H1 (cell line): ENCODE results near the gene ABHD6. TPM values are rescaled to one million over a fixed set of nuclear protein-coding genes. Genes with fewer than 3 reads are reported as not detected.

Experiments
- CTCF ChIA-PET: fragments of 300-600 bp; sonication (Branson Sonifier 250); formaldehyde crosslinking; loops from one replicate; lab custom pipeline; 2021; ENCODE audit not compliant: partially characterized antibody; lab: Charles Lee
- POLR2A ChIA-PET: fragments of 300-600 bp; sonication (Branson Sonifier 250); formaldehyde crosslinking; loops from one replicate; lab custom pipeline; 2021; ENCODE audit warnings: inconsistent platforms; ENCODE audit not compliant: partially characterized antibody; lab: Charles Lee
- DNase-seq, 2 experiments: peaks; one replicate each; pipeline versions ENCODE4 v3.0.0 to v3.0.0-alpha.2; 2010 to 2022; ENCODE audit warnings: low spot score in 2 of 2, low read depth in 1 of 2, mixed read lengths in 1 of 2
- FAIRE-seq: peaks from 2 replicates; lab custom pipeline; 2011; peaks lifted over from hg19 to GRCh38; lab: Jason Lieb, UNC
- H2AFZ ChIP-seq: 2 replicates; pipeline ENCODE4 v1.8.1; 2012; ENCODE audit warnings: low read length, inconsistent platforms
- H2AK5ac ChIP-seq: 2 replicates; pipeline ENCODE4 v1.6.1; 2013; ENCODE audit warnings: low read depth, low read length
- H2BK120ac ChIP-seq: replicated peaks from 2 replicates; pipeline ENCODE3; 2013; ENCODE audit warnings: low read depth, low read length, inconsistent platforms
- H2BK12ac ChIP-seq: 2 replicates; pipeline ENCODE4 v1.6.1; 2013; ENCODE audit warnings: low read depth, low read length
- H2BK15ac ChIP-seq: 2 replicates; pipeline ENCODE4 v1.6.1; 2013; ENCODE audit warnings: low read length
- H2BK20ac ChIP-seq: 2 replicates; pipeline ENCODE4 v1.6.1; 2013; ENCODE audit warnings: low read length
- H2BK5ac ChIP-seq: 2 replicates; pipeline ENCODE4 v1.6.1; 2013; ENCODE audit warnings: low read depth, low read length
- H3K14ac ChIP-seq: 2 replicates; pipeline ENCODE4 v1.6.1; 2013; ENCODE audit warnings: inconsistent platforms; ENCODE audit not compliant: insufficient read length
- H3K18ac ChIP-seq: 2 replicates; pipeline ENCODE4 v1.6.1; 2013; ENCODE audit warnings: low read length; ENCODE audit errors: extremely low read depth
- H3K23ac ChIP-seq: 2 replicates; pipeline ENCODE4 v1.6.1; 2013; ENCODE audit warnings: inconsistent platforms; ENCODE audit not compliant: insufficient read length
- H3K23me2 ChIP-seq: 2 replicates; pipeline ENCODE4 v1.6.1; 2013; ENCODE audit warnings: low read depth, low read length
- H3K27ac ChIP-seq: 2 replicates; pipeline ENCODE4 v1.6.1; 2011; ENCODE audit warnings: low read depth, low read length, inconsistent platforms
- H3K27me3 ChIP-seq, 4 experiments: replicated peaks in 1 of 4; 1 replicate in 1 of 4; 2 replicates in 3 of 4; pipeline versions ENCODE4 v1.6.1 to v1.8.1; 2011 to 2013; ENCODE audit warnings: low read length in 3 of 4, mild to moderate bottlenecking in 3 of 4, inconsistent platforms in 2 of 4, mixed read lengths in 2 of 4, moderate library complexity in 1 of 4; ENCODE audit not compliant: control insufficient read depth in 3 of 4, insufficient read depth in 3 of 4; ENCODE audit errors: extremely low read depth in 1 of 4
- H3K36me3 ChIP-seq, 4 experiments: 2 replicates each; pipeline versions ENCODE4 v1.6.1 to v1.8.1; 2011 to 2013; ENCODE audit warnings: mild to moderate bottlenecking in 4 of 4, low read length in 3 of 4, moderate library complexity in 2 of 4, control low read depth in 1 of 4, inconsistent platforms in 1 of 4; ENCODE audit not compliant: insufficient read depth in 4 of 4, control insufficient read depth in 2 of 4
- H3K4ac ChIP-seq: replicated peaks from 2 replicates; pipeline ENCODE3; 2013; ENCODE audit warnings: low read length, low read depth, mixed read lengths, inconsistent platforms; ENCODE audit not compliant: insufficient read length
- H3K4me1 ChIP-seq, 4 experiments: replicated peaks in 1 of 4; 1 replicate in 1 of 4; 2 replicates in 3 of 4; pipeline versions ENCODE4 v1.6.1 to v1.8.1; 2011 to 2013; ENCODE audit warnings: low read length in 3 of 4, inconsistent platforms in 2 of 4, mixed read lengths in 1 of 4; ENCODE audit not compliant: insufficient read depth in 4 of 4, control insufficient read depth in 3 of 4
- H3K4me2 ChIP-seq, 2 experiments: 2 replicates each; pipeline versions ENCODE4 v1.6.1 to v1.8.1; 2011 to 2013; ENCODE audit warnings: low read depth in 2 of 2, low read length in 2 of 2, control low read depth in 1 of 2, inconsistent platforms in 1 of 2, mild to moderate bottlenecking in 1 of 2; ENCODE audit not compliant: insufficient read depth in 1 of 2
- H3K4me3 ChIP-seq, 4 experiments: fragments of 200-600, 300-600 bp in 1 of 4; sonication (generic), shearing (Covaris generic), sonication (Bioruptor Twin) in 1 of 4; 2 replicates each; pipeline versions ENCODE4 v1.5.1 to v1.8.1; 2011 to 2016; ENCODE audit warnings: low read length in 4 of 4, low read depth in 3 of 4, control low read depth in 2 of 4, inconsistent platforms in 2 of 4, mild to moderate bottlenecking in 2 of 4, mixed read lengths in 1 of 4, moderate library complexity in 1 of 4; ENCODE audit not compliant: insufficient read depth in 2 of 4; ENCODE audit errors: extremely low read depth in 1 of 4
- H3K56ac ChIP-seq: replicated peaks from 2 replicates; pipeline ENCODE3; 2013; ENCODE audit warnings: low read depth, mild to moderate bottlenecking, mixed read lengths, low read length, inconsistent platforms; ENCODE audit not compliant: insufficient read length
- H3K79me1 ChIP-seq: 2 replicates; pipeline ENCODE4 v1.6.1; 2013; ENCODE audit warnings: low read depth, low read length, control low read depth
- H3K79me2 ChIP-seq, 2 experiments: 2 replicates each; pipeline versions ENCODE4 v1.6.1 to v1.8.1; 2012 to 2013; ENCODE audit warnings: low read length in 2 of 2, mild to moderate bottlenecking in 2 of 2, inconsistent platforms in 1 of 2; ENCODE audit not compliant: insufficient read depth in 2 of 2, control insufficient read depth in 1 of 2
- H3K9ac ChIP-seq, 4 experiments: replicated peaks in 1 of 4; 1 replicate in 1 of 4; 2 replicates in 3 of 4; pipeline versions ENCODE4 v1.6.1 to v1.8.1; 2011 to 2013; ENCODE audit warnings: low read depth in 3 of 4, low read length in 3 of 4, control low read depth in 2 of 4, mild to moderate bottlenecking in 2 of 4, moderate library complexity in 2 of 4, inconsistent platforms in 1 of 4; ENCODE audit errors: extremely low read depth in 1 of 4
- H3K9me3 ChIP-seq, 2 experiments: 2 replicates each; pipeline versions ENCODE4 v1.6.1 to v1.8.1; 2012 to 2013; ENCODE audit warnings: mild to moderate bottlenecking in 2 of 2, moderate library complexity in 2 of 2, control low read depth in 1 of 2, inconsistent platforms in 1 of 2, low read depth in 1 of 2, low read length in 1 of 2, mixed read lengths in 1 of 2; ENCODE audit not compliant: insufficient read depth in 2 of 2
- H4K20me1 ChIP-seq, 2 experiments: replicated peaks in 1 of 2; 2 replicates each; pipeline versions ENCODE3 to v1.8.1; 2011 to 2013; ENCODE audit warnings: inconsistent platforms in 2 of 2, low read length in 2 of 2, mild to moderate bottlenecking in 1 of 2; ENCODE audit not compliant: insufficient read depth in 2 of 2, control insufficient read depth in 1 of 2
- H4K5ac ChIP-seq: 2 replicates; pipeline ENCODE4 v1.6.1; 2013; ENCODE audit warnings: low read length, low read depth, mixed read lengths, inconsistent platforms; ENCODE audit not compliant: insufficient read length
- H4K8ac ChIP-seq: 2 replicates; pipeline ENCODE4 v1.8.0; 2013; ENCODE audit warnings: mild to moderate bottlenecking, moderate library complexity, low read length, inconsistent platforms; ENCODE audit not compliant: insufficient read depth; ENCODE audit errors: extremely low read depth
- H4K91ac ChIP-seq: replicated peaks from 2 replicates; pipeline ENCODE3; 2013; ENCODE audit warnings: low read length, mixed read lengths, inconsistent platforms; ENCODE audit not compliant: insufficient read length
- RAD21 ChIP-seq, 2 experiments: IDR thresholded peaks in 1 of 2; conservative IDR thresholded peaks in 1 of 2; 2 replicates each; pipeline ENCODE4 v1.6.1; 2011; ENCODE audit warnings: low read depth in 2 of 2, low read length in 2 of 2, improper control_type of control experiment in 1 of 2, inconsistent platforms in 1 of 2, mild to moderate bottlenecking in 1 of 2, moderate library complexity in 1 of 2
- RXRA ChIP-seq: IDR thresholded peaks from 2 replicates; pipeline ENCODE4 v1.6.1; 2011; ENCODE audit warnings: low read depth, mild to moderate bottlenecking, low read length, moderate library complexity; ENCODE audit not compliant: insufficient read depth
- WGBS, 2 experiments: shearing (Covaris generic) in 1 of 2; methylation state at CpG; one replicate each; pipeline versions ENCODE4 v1.1.6 to v1.1.7; 2013 to 2015; ENCODE audit warnings: low lambda C conversion rate in 2 of 2, mixed read lengths in 2 of 2, inconsistent platforms in 1 of 2, low coverage in 1 of 2, missing lambda C conversion rate in 1 of 2; ENCODE audit not compliant: insufficient replicate concordance in 2 of 2, insufficient coverage in 1 of 2, insufficient read length in 1 of 2; ENCODE audit errors: extremely low coverage in 1 of 2, missing lambda C conversion rate in 1 of 2; 5-methylcytosine and 5-hydroxymethylcytosine counted together
- polyA plus RNA-seq, 7 experiments: library from polyadenylated mRNA; depleted of rRNA in 3 of 7; stranded (reverse) in 5 of 7; unstranded in 2 of 7; fragments of >200 nt in 5 of 7; fragments of 200-250 nt in 2 of 7; gene quantifications; 1 replicate in 5 of 7; 2 replicates in 1 of 7; 4 replicates in 1 of 7; pipeline versions ENCODE4 v1.2.1 to v1.2.3, GENCODE V29; 2011 to 2013; ENCODE audit warnings: missing spikeins in 2 of 7, mixed read lengths in 2 of 7
- total RNA-seq: library from RNA; stranded (reverse); fragmentation: NEBNext Ultra II Directional; extraction: Animal tissue kit (Norgen Biotek cat#: 25700); gene quantifications from 2 replicates; pipeline ENCODE4 v1.2.1, GENCODE V29; 2021

Gene ABHD6
- total and polyA plus RNA-seq, 2 of the 8 experiments (the other 6 are each of a cell fraction or from before 2014, with no cell fraction given) = 5.9 to 6.6 TPM

- Histone ChIP-seq H3K56ac (no peak overlapping the region), H3K23ac (no peak overlapping the region), H2AFZ (no peak overlapping the region), H4K91ac (no peak overlapping the region), H3K79me2 (no peaks in the 10 kb centered on the region), H3K27ac (no peak overlapping the region), H3K14ac (no peak overlapping the region), H3K23me2 (no peaks in the 10 kb centered on the region), H3K4ac (no peak overlapping the region), H3K36me3 (no peaks in the 10 kb centered on the region), H4K5ac (no peak overlapping the region), H3K79me1 (no peaks in the 10 kb centered on the region), H3K9ac (no peak overlapping the region), H2BK5ac (no peak overlapping the region), H3K4me1 (peaks cover 0 to 4% (median 1%) of the 10 kb centered on the region in 4 experiments; a peak in 2 of 7 replicates), H2BK20ac (no peak overlapping the region), H2BK12ac (no peak overlapping the region), H2BK120ac (no peak overlapping the region), H3K4me2 (no peak overlapping the region), H2AK5ac (no peak overlapping the region), H4K8ac (no peak overlapping the region), H3K27me3 (no peaks in the 10 kb centered on the region), H3K18ac (no peak overlapping the region), H3K9me3 (no peaks in the 10 kb centered on the region), H4K20me1 (no peaks in the 10 kb centered on the region), H3K4me3 (no peak overlapping the region), H2BK15ac (no peak overlapping the region)
- WGBS, 2 experiments = 80% methylated on average over 6 of the region's 6 CpGs; no CpG with 5 or more reads in 1 of the 2 experiments
- FAIRE-seq (no peak), DNase-seq (no peak)
- ChIA-PET CTCF (interaction anchor here (0.6 to 9.7 kb wide), 44 partner anchors 9 to 334 kb away, joined by 3 to 177 read pairs (median 4); partner anchors contain the start of genes DNASE1L3, HTD2 and RPP14), POLR2A (interaction anchor here (0.6 to 2.7 kb wide), 5 partner anchors 10 to 192 kb away, joined by 3 to 12 read pairs (median 6); partner anchors contain the start of genes HTD2 and RPP14)
- TF ChIP-seq RAD21 (IDR thresholded peaks at IDR 0.05 in 1 of 2, conservative IDR thresholded peaks at IDR 0.05 in 1 of 2; ENCODE audit: low read depth in 2 of 2, low read length in 2 of 2) (no peak), RXRA (no peak)
Observed at GRCh38 chr3:58188173-58188564, 49.4 kb upstream of the ABHD6 start.
